PC-3 (cell line): Measurements from ENCODE around the gene ZNF358.

ENCODE experiments used
- EZH2 ChIP-seq: fragments of 300-600 bp; sonication (generic); IDR thresholded peaks from one replicate; pipeline ENCODE4 v1.6.1; 2017; ENCODE audit warnings: antibody characterized with exemption, mild to moderate bottlenecking, low read length; ENCODE audit not compliant: unreplicated experiment
- EZH2phosphoT487 ChIP-seq: fragments of 300-600 bp; sonication (generic); IDR thresholded peaks from 2 replicates; pipeline ENCODE4 v1.6.1; 2018; ENCODE audit warnings: mild to moderate bottlenecking, antibody characterized with exemption, low read length, borderline replicate concordance
- TF ChIP-seq, protein P1 (sequence below): fragments of 300-600 bp; sonication (generic); conservative IDR thresholded peaks from 2 replicates; pipeline ENCODE4 v1.5.1; 2017; ENCODE audit warnings: antibody characterized with exemption, low read depth, mild to moderate bottlenecking, low read length

DNA sequence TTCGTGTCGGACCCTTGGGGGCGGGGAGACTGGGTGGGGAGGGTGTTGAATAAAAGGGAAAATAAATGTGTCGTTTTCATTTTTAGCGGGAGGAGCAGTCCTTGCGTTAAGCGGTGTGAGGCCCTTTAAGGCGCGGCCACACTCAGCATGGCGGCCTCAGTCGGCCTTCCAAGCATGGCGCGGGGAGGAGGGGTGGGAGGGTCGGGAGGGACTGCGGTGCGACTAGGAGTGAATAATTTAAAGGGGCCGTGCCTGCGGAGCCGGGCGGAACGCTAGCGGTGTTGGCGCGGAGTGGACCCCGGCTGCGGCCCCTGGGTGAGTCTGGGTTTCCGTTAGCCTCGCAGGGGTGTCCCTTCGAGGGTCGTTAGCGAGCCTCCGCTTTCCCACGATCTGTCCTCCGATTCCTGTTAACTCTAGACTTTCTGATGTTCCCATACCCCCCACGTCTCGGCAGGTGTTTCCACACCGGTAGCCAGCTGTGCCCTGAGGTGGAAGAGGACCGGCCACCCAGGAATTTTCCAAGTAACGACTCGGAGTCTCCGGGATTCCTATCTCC, 18.1 kb downstream of the ZNF358 start:
- TF ChIP-seq, protein P1, sequence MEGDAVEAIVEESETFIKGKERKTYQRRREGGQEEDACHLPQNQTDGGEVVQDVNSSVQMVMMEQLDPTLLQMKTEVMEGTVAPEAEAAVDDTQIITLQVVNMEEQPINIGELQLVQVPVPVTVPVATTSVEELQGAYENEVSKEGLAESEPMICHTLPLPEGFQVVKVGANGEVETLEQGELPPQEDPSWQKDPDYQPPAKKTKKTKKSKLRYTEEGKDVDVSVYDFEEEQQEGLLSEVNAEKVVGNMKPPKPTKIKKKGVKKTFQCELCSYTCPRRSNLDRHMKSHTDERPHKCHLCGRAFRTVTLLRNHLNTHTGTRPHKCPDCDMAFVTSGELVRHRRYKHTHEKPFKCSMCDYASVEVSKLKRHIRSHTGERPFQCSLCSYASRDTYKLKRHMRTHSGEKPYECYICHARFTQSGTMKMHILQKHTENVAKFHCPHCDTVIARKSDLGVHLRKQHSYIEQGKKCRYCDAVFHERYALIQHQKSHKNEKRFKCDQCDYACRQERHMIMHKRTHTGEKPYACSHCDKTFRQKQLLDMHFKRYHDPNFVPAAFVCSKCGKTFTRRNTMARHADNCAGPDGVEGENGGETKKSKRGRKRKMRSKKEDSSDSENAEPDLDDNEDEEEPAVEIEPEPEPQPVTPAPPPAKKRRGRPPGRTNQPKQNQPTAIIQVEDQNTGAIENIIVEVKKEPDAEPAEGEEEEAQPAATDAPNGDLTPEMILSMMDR = no peak
- TF ChIP-seq EZH2phosphoT487 (no peak), EZH2 (no peak)
